ENCODE data around the gene OTUD1.

- no peak for TF ChIP-seq CTCF (IDR thresholded peaks at IDR 0.05; ENCODE audit: insufficient read depth, low read length)
- no peak for TF ChIP-seq POLR2AphosphoS5 (IDR thresholded peaks at IDR 0.05; ENCODE audit: low read depth)
- TF ChIP-seq SPI1 (IDR thresholded peaks at IDR 0.05; ENCODE audit: borderline replicate concordance, low read depth), result no peak
- TF ChIP-seq GABPA (IDR thresholded peaks at IDR 0.05; ENCODE audit: low read depth), result no peak
- no peak for TF ChIP-seq REST (IDR thresholded peaks at IDR 0.05; ENCODE audit: insufficient replicate concordance, low read depth)
Measured at GRCh38 chr10:23422003-23422411, 16.9 kb upstream of the OTUD1 start.

Measured in HL-60 (cell line).